Measurements from ENCODE around the gene SEMA6A. TPM values are rescaled to one million over a fixed set of nuclear protein-coding genes. Genes with fewer than 3 reads are reported as not detected.

The SEMA6A gene
- total and polyA plus RNA-seq, 10 of the 15 experiments (the other 5 are each of a cell fraction or from before 2014, with no cell fraction given), result 0.16 to 10.2 (median 1.1) TPM

DNA sequence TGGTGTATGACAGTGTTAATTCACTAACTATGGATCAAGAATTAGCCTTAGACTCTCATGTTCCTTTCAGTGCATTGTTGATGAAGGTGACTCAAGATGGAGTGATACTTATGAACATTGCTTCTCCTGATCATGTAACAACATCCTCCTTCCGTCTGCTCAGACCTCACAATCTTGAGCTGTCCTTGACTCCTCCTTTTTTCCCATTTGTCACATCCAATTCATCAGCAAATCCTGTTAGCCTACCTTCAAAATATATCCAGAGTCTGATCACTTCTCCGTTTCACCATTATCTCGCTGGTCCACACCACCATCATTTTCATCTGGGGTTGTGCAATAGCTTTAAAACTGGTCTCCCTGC lies 9.2 kb upstream of the SEMA6A start (continued):
- TF ChIP-seq, protein P1, sequence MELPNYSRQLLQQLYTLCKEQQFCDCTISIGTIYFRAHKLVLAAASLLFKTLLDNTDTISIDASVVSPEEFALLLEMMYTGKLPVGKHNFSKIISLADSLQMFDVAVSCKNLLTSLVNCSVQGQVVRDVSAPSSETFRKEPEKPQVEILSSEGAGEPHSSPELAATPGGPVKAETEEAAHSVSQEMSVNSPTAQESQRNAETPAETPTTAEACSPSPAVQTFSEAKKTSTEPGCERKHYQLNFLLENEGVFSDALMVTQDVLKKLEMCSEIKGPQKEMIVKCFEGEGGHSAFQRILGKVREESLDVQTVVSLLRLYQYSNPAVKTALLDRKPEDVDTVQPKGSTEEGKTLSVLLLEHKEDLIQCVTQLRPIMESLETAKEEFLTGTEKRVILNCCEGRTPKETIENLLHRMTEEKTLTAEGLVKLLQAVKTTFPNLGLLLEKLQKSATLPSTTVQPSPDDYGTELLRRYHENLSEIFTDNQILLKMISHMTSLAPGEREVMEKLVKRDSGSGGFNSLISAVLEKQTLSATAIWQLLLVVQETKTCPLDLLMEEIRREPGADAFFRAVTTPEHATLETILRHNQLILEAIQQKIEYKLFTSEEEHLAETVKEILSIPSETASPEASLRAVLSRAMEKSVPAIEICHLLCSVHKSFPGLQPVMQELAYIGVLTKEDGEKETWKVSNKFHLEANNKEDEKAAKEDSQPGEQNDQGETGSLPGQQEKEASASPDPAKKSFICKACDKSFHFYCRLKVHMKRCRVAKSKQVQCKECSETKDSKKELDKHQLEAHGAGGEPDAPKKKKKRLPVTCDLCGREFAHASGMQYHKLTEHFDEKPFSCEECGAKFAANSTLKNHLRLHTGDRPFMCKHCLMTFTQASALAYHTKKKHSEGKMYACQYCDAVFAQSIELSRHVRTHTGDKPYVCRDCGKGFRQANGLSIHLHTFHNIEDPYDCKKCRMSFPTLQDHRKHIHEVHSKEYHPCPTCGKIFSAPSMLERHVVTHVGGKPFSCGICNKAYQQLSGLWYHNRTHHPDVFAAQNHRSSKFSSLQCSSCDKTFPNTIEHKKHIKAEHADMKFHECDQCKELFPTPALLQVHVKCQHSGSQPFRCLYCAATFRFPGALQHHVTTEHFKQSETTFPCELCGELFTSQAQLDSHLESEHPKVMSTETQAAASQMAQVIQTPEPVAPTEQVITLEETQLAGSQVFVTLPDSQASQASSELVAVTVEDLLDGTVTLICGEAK (IDR thresholded peaks at IDR 0.05; ENCODE audit: borderline replicate concordance), result no peak
- TF ChIP-seq SMARCA5 (IDR thresholded peaks at IDR 0.05), result no peak
- no peak for TF ChIP-seq E2F8 (IDR thresholded peaks at IDR 0.05; ENCODE audit: low read depth, partially characterized antibody)
- TF ChIP-seq, protein P2, sequence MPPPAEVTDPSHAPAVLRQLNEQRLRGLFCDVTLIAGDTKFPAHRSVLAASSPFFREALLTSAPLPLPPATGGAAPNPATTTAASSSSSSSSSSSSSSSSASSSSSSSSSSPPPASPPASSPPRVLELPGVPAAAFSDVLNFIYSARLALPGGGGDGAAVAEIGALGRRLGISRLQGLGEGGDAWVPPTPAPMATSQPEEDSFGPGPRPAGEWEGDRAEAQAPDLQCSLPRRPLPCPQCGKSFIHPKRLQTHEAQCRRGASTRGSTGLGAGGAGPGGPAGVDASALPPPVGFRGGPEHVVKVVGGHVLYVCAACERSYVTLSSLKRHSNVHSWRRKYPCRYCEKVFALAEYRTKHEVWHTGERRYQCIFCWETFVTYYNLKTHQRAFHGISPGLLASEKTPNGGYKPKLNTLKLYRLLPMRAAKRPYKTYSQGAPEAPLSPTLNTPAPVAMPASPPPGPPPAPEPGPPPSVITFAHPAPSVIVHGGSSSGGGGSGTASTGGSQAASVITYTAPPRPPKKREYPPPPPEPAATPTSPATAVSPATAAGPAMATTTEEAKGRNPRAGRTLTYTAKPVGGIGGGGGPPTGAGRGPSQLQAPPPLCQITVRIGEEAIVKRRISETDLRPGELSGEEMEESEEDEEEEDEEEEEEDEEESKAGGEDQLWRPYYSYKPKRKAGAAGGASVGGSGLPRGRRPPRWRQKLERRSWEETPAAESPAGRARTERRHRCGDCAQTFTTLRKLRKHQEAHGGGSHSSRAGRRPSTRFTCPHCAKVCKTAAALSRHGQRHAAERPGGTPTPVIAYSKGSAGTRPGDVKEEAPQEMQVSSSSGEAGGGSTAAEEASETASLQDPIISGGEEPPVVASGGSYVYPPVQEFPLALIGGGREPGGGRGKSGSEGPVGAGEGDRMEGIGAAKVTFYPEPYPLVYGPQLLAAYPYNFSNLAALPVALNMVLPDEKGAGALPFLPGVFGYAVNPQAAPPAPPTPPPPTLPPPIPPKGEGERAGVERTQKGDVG (CRISPR knock-in tag; IDR thresholded peaks at IDR 0.05), result no peak
- no peak for TF ChIP-seq GATAD2B (conservative IDR thresholded peaks at IDR 0.05; ENCODE audit: low read depth)
